Keratinocyte (primary cell): ENCODE data around the gene PCDH1. TPM values are rescaled to one million over a fixed set of nuclear protein-coding genes. Genes with fewer than 3 reads are reported as not detected.

Experiments used
- DNase-seq: peaks from one replicate; pipeline ENCODE4 v3.0.0-alpha.2; 2011; ENCODE audit warnings: low read depth, missing footprints, low spot score
- FAIRE-seq: peaks from 2 replicates; lab custom pipeline; 2011; peaks lifted over from hg19 to GRCh38; lab: Jason Lieb, UNC
- H2AFZ ChIP-seq: 2 replicates; pipeline ENCODE4 v1.6.0; 2012; ENCODE audit warnings: low read length, control low read depth, inconsistent platforms; ENCODE audit not compliant: control insufficient read depth
- H3K27ac ChIP-seq: 2 replicates; pipeline ENCODE4 v1.5.1; 2011; ENCODE audit warnings: low read length; ENCODE audit not compliant: control insufficient read depth, insufficient read depth
- H3K27me3 ChIP-seq: 3 replicates; pipeline ENCODE4 v1.6.0; 2011; ENCODE audit warnings: low read length; ENCODE audit not compliant: control insufficient read depth, insufficient read depth; ENCODE audit errors: extremely low read depth
- H3K36me3 ChIP-seq, 2 experiments: 2 replicates in 1 of 2; 3 replicates in 1 of 2; pipeline ENCODE4 v1.5.1; 2011; ENCODE audit warnings: low read length in 2 of 2, mild to moderate bottlenecking in 1 of 2; ENCODE audit not compliant: control insufficient read depth in 2 of 2, insufficient read depth in 2 of 2; ENCODE audit errors: extremely low read depth in 1 of 2
- H3K4me1 ChIP-seq: 3 replicates; pipeline ENCODE4 v1.5.1; 2011; ENCODE audit warnings: low read length; ENCODE audit not compliant: control insufficient read depth, insufficient read depth; ENCODE audit errors: extremely low read depth
- H3K4me2 ChIP-seq: 3 replicates; pipeline ENCODE4 v1.6.0; 2011; ENCODE audit warnings: low read depth, low read length; ENCODE audit not compliant: control insufficient read depth, insufficient read depth; ENCODE audit errors: extremely low read depth
- H3K4me3 ChIP-seq, 3 experiments: fragments of 200-600 bp in 1 of 3; sonication (generic) in 1 of 3; 2 replicates in 2 of 3; 3 replicates in 1 of 3; pipeline ENCODE4 v1.5.1; 2011 to 2016; ENCODE audit warnings: low read length in 3 of 3, mild to moderate bottlenecking in 3 of 3, control low read depth in 2 of 3, inconsistent platforms in 1 of 3, low read depth in 1 of 3, mixed read lengths in 1 of 3, mixed run types in 1 of 3, moderate library complexity in 1 of 3; ENCODE audit not compliant: control insufficient read depth in 2 of 3, insufficient read depth in 2 of 3; ENCODE audit errors: extremely low read depth in 1 of 3
- H3K79me2 ChIP-seq: 2 replicates; pipeline ENCODE4 v1.6.0; 2012; ENCODE audit warnings: low read length; ENCODE audit not compliant: control insufficient read depth, insufficient read depth
- H3K9ac ChIP-seq: 3 replicates; pipeline ENCODE4 v1.6.0; 2011; ENCODE audit warnings: low read length; ENCODE audit not compliant: control insufficient read depth, insufficient read depth; ENCODE audit errors: extremely low read depth
- H3K9me1 ChIP-seq: 3 replicates; pipeline ENCODE4 v1.6.0; 2011; ENCODE audit warnings: low read length; ENCODE audit not compliant: control insufficient read depth, insufficient read depth; ENCODE audit errors: extremely low read depth
- H3K9me3 ChIP-seq: 2 replicates; pipeline ENCODE4 v1.5.1; 2012; ENCODE audit warnings: low read depth, low read length; ENCODE audit not compliant: control insufficient read depth
- H4K20me1 ChIP-seq: 3 replicates; pipeline ENCODE4 v1.6.0; 2011; ENCODE audit warnings: low read length; ENCODE audit not compliant: control insufficient read depth, insufficient read depth; ENCODE audit errors: extremely low read depth
- CTCF ChIP-seq, 3 experiments: IDR thresholded peaks in 1 of 3; conservative IDR thresholded peaks in 1 of 3; optimal IDR thresholded peaks in 1 of 3; 2 replicates in 2 of 3; 3 replicates in 1 of 3; pipeline versions ENCODE3 to v1.5.1; 2011; ENCODE audit warnings: low read length in 3 of 3, mild to moderate bottlenecking in 3 of 3, moderate library complexity in 2 of 3, control low read depth in 1 of 3, inconsistent platforms in 1 of 3; ENCODE audit not compliant: insufficient read depth in 2 of 3; ENCODE audit errors: extremely low read depth in 1 of 3
- EZH2 ChIP-seq: IDR thresholded peaks from one replicate; pipeline ENCODE4 v1.6.1; 2012; ENCODE audit warnings: inconsistent platforms, mild to moderate bottlenecking, low read length, moderate library complexity
- dilution Hi-C: fragments of 300-500 bp; cut with MboI; formaldehyde crosslinking; loops from one replicate; pipeline ENCODE4 v1.7.0; 2020; ENCODE audit warnings: low sequenced_read_pairs; ENCODE audit not compliant: extremely low pct_ligation_motif_present
- polyA plus RNA-seq, 5 experiments: library from polyadenylated mRNA; depleted of rRNA in 3 of 5; stranded (reverse) in 3 of 5; stranded (forward) in 1 of 5; unstranded in 1 of 5; fragments of >200 nt; gene quantifications; 1 replicate in 1 of 5; 2 replicates in 3 of 5; 3 replicates in 1 of 5; pipeline versions ENCODE4 v1.2.1 to v1.2.3, GENCODE V29; 2011 to 2012; ENCODE audit warnings: missing spikeins in 2 of 5, low read depth in 1 of 5, low replicate concordance in 1 of 5

The PCDH1 gene
- polyA plus RNA-seq, 1 donor (not counting 4 experiments of a cell fraction or from before 2014, with no cell fraction given): 10.0 TPM

DNA sequence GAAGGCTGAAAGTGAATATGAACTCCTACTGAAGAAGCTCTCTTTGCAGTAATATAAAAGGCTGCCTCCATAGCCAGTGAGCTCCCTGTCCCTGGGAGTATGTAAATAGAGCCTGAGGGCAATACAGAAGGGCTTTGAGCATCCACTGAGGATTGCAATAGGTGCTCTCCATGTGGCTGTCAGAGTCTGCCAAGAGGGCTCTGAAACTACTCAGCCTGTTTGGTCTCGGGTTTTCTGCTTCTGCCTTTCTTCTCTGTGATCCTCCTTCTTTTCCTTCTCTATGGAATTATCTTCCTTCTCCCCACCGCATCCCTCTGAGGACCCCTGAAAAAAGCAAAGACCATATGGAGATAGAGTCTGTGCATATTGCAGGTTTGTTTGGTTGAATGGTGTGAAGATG, 69.4 kb downstream of the PCDH1 start:
- Histone ChIP-seq H3K4me3 (no peak overlapping the region), H3K4me2 (no peak overlapping the region), H3K27ac (no peak overlapping the region), H3K9ac (no peak overlapping the region), H3K9me1 (no peaks in the 10 kb centered on the region), H3K36me3 (no peaks in the 10 kb centered on the region), H3K27me3 (peaks cover 71% of the 10 kb centered on the region), H3K9me3 (no peaks in the 10 kb centered on the region), H2AFZ (no peak overlapping the region), H3K4me1 (no peaks in the 10 kb centered on the region), H3K79me2 (no peaks in the 10 kb centered on the region), H4K20me1 (no peaks in the 10 kb centered on the region)
- no peak for DNase-seq
- FAIRE-seq: no peak
- dilution Hi-C loops: no loop called here
- TF ChIP-seq CTCF (optimal IDR thresholded peaks at IDR 0.05 in 1 of 3, IDR thresholded peaks at IDR 0.05 in 1 of 3, conservative IDR thresholded peaks at IDR 0.05 in 1 of 3; ENCODE audit: extremely low read depth in 1 of 3, insufficient read depth in 2 of 3, low read length in 3 of 3) (no peak), EZH2 (no peak)

DNA sequence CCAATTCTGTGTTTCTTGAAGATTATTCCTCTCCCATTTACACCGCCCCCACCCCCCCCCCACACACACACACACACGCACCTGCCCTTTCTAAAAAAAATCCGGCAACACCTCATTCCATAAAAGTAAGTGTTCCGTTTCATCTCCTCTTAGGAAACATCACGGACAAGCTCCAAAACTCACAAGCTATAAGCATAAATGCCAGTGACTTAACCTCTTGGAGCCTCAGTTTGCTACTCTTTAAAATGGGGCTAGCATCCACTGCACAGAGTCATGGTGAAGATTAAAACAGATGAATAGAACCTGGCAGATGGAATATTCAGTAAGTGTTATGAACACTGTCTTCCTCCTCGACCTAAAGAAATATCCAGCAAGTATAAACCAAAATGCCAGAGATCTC, 70.5 kb downstream of the PCDH1 start:
- no peak for FAIRE-seq
- Histone ChIP-seq H3K4me3 (no peak overlapping the region), H2AFZ (no peak overlapping the region), H3K27me3 (peaks cover 76% of the 10 kb centered on the region), H3K9me1 (no peaks in the 10 kb centered on the region), H3K9ac (no peak overlapping the region), H3K9me3 (no peaks in the 10 kb centered on the region), H4K20me1 (no peaks in the 10 kb centered on the region), H3K4me1 (no peaks in the 10 kb centered on the region), H3K4me2 (no peak overlapping the region), H3K79me2 (no peaks in the 10 kb centered on the region), H3K27ac (no peak overlapping the region), H3K36me3 (no peaks in the 10 kb centered on the region)
- dilution Hi-C loops: no loop called here
- DNase-seq: no peak
- TF ChIP-seq CTCF (optimal IDR thresholded peaks at IDR 0.05 in 1 of 3, IDR thresholded peaks at IDR 0.05 in 1 of 3, conservative IDR thresholded peaks at IDR 0.05 in 1 of 3; ENCODE audit: extremely low read depth in 1 of 3, insufficient read depth in 2 of 3, low read length in 3 of 3) (no peak), EZH2 (no peak)
